Measurements from ENCODE around the gene KHDC1L.

Gene KHDC1L

DNA sequence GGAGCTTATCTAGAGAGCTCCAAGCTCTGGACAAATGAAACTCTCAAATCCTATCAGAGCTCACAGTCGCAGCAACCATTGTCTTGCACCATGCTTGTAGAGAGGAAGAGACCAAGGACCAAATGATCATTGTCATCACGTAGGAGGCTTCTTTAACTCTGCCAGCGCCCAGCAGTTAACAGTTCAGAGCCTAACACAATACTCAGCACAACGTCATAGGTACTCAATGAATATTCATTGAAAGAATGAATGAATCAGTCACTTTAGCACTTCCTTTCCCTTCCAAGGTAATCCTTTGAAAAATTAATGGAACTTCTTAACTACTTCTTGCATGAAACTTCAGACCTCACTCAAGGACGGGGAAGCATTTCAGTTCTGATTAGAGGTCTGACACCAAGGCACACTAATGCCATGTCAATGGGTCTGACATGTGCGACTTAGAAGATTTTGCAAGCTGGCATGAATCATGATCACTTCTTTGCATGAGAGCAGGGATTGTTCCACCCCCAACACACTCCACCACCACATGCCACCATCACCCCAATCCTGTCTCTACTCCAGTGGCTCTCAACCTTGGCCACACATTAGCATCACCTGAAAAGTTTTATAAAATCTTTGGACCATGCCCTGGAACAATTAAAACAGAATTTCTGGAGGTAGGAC is 45.1 kb downstream of the KHDC1L start:
- Histone ChIP-seq H3K9me3 (ENCODE audit: control insufficient read depth, low read length) (no peaks in the 10 kb centered on the region), H3K27me3 (ENCODE audit: control insufficient read depth, insufficient read depth, low read length, poor library complexity, severe bottlenecking) (no peaks in the 10 kb centered on the region), H3K4me1 (ENCODE audit: control insufficient read depth, insufficient read depth, low read length) (no peaks in the 10 kb centered on the region), H3K27ac (ENCODE audit: insufficient read depth, low read depth, low read length, poor library complexity, severe bottlenecking) (no peak overlapping the region), H3K4me3 (ENCODE audit: insufficient read depth, low read depth, low read length) (no peak overlapping the region), H3K36me3 (ENCODE audit: control insufficient read depth, insufficient read depth, low read length) (no peaks in the 10 kb centered on the region)
- 74 to 84% methylated on average over 6 of the region's 6 CpGs for WGBS, 2 experiments

- Histone ChIP-seq H3K4me3 (ENCODE audit: insufficient read depth, low read depth, low read length) (no peak overlapping the region), H3K36me3 (ENCODE audit: control insufficient read depth, insufficient read depth, low read length) (no peaks in the 10 kb centered on the region), H3K27ac (ENCODE audit: insufficient read depth, low read depth, low read length, poor library complexity, severe bottlenecking) (no peak overlapping the region), H3K4me1 (ENCODE audit: control insufficient read depth, insufficient read depth, low read length) (no peaks in the 10 kb centered on the region), H3K9me3 (ENCODE audit: control insufficient read depth, low read length) (no peaks in the 10 kb centered on the region), H3K27me3 (ENCODE audit: control insufficient read depth, insufficient read depth, low read length, poor library complexity, severe bottlenecking) (no peaks in the 10 kb centered on the region)
- WGBS, 2 experiments = 96 to 98% methylated on average over 4 to 5 of the region's 5 CpGs
Observed at GRCh38 chr6:73177221-73177944, 47.9 kb downstream of the KHDC1L start.

DNA sequence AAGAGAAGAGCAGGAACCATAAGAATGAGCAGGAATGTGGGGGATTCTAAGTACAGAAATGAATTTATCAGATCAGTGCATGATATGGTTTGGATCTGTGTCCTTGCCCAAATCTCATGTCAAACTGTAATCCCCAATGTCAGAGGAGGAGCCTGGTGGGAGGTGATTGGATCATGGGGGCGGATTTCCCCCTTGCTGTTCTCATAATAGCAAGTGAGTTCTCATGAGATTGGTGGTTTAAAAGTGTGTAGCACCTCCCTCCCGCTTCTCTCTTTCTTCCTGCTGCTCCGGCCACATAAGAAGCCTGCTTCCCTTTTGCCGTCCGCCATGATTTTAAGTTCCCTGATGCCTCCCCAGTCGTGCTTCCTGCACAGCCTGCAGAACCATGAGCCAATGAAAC is 49.2 kb downstream of the KHDC1L start:
- WGBS, 2 experiments = 90 to 91% methylated on average over 6 of the region's 6 CpGs
- no peaks in the 10 kb centered on the region for H3K4me1 ChIP-seq (ENCODE audit: control insufficient read depth, insufficient read depth, low read length)
- no peaks in the 10 kb centered on the region for H3K36me3 ChIP-seq (ENCODE audit: control insufficient read depth, insufficient read depth, low read length)
- H3K4me3 ChIP-seq (ENCODE audit: insufficient read depth, low read depth, low read length) = no peak overlapping the region
- no peak overlapping the region for H3K27ac ChIP-seq (ENCODE audit: insufficient read depth, low read depth, low read length, poor library complexity, severe bottlenecking)
- H3K9me3 ChIP-seq (ENCODE audit: control insufficient read depth, low read length) = no peaks in the 10 kb centered on the region
- no peaks in the 10 kb centered on the region for H3K27me3 ChIP-seq (ENCODE audit: control insufficient read depth, insufficient read depth, low read length, poor library complexity, severe bottlenecking)

GRCh38 chr6:73174646-73175045 is 50.6 kb downstream of the KHDC1L start:
- no peaks in the 10 kb centered on the region for H3K9me3 ChIP-seq (ENCODE audit: control insufficient read depth, low read length)
- WGBS, 2 experiments = 90 to 91% methylated on average over 4 of the region's 4 CpGs
- no peak overlapping the region for H3K4me3 ChIP-seq (ENCODE audit: insufficient read depth, low read depth, low read length)
- no peaks in the 10 kb centered on the region for H3K36me3 ChIP-seq (ENCODE audit: control insufficient read depth, insufficient read depth, low read length)
- no peaks in the 10 kb centered on the region for H3K27me3 ChIP-seq (ENCODE audit: control insufficient read depth, insufficient read depth, low read length, poor library complexity, severe bottlenecking)
- H3K4me1 ChIP-seq (ENCODE audit: control insufficient read depth, insufficient read depth, low read length) = no peaks in the 10 kb centered on the region
- H3K27ac ChIP-seq (ENCODE audit: insufficient read depth, low read depth, low read length, poor library complexity, severe bottlenecking) = no peak overlapping the region
